Ishikawa (cell line): ENCODE data around the gene NETO2.

Experiments used
- CEBPB ChIP-seq: IDR thresholded peaks from 2 replicates; pipeline ENCODE4 v1.6.1; 2012
- CREB1 ChIP-seq: IDR thresholded peaks from 2 replicates; pipeline ENCODE4 v1.6.1; 2012; ENCODE audit warnings: low read depth
- EGR1 ChIP-seq: IDR thresholded peaks from 2 replicates; pipeline ENCODE4 v1.6.1; 2012
- EP300 ChIP-seq: IDR thresholded peaks from 2 replicates; pipeline ENCODE4 v1.6.1; 2012; ENCODE audit warnings: borderline replicate concordance
- FOXM1 ChIP-seq: IDR thresholded peaks from 2 replicates; pipeline ENCODE4 v1.6.1; 2012; ENCODE audit warnings: low read depth, borderline replicate concordance
- NFIC ChIP-seq: IDR thresholded peaks from 2 replicates; pipeline ENCODE4 v1.6.1; 2012
- RAD21 ChIP-seq: IDR thresholded peaks from 2 replicates; pipeline ENCODE4 v1.6.1; 2012; ENCODE audit warnings: low read depth
- REST ChIP-seq: IDR thresholded peaks from 2 replicates; pipeline ENCODE4 v1.6.1; 2012; ENCODE audit warnings: low read depth, mild to moderate bottlenecking
- TAF1 ChIP-seq: IDR thresholded peaks from 2 replicates; pipeline ENCODE4 v1.6.1; 2012; ENCODE audit warnings: low read depth, mild to moderate bottlenecking
- TCF12 ChIP-seq: IDR thresholded peaks from 2 replicates; pipeline ENCODE4 v1.6.1; 2012; ENCODE audit warnings: low read depth
- TEAD4 ChIP-seq: IDR thresholded peaks from 2 replicates; pipeline ENCODE4 v1.6.1; 2012
- USF1 ChIP-seq: IDR thresholded peaks from 2 replicates; pipeline ENCODE4 v1.6.1; 2012
- YY1 ChIP-seq: IDR thresholded peaks from 2 replicates; pipeline ENCODE4 v1.6.1; 2012; ENCODE audit warnings: low read depth
- ZBTB7A ChIP-seq: IDR thresholded peaks from 2 replicates; pipeline ENCODE4 v1.6.1; 2012; ENCODE audit warnings: low read depth
- TF ChIP-seq, protein P1 (sequence below): IDR thresholded peaks from 2 replicates; pipeline ENCODE4 v1.6.1; 2012

Gene NETO2

GRCh38 chr16:47058295-47059086, 85.3 kb downstream of the NETO2 start:
- TF ChIP-seq CEBPB = no peak
- no peak for TF ChIP-seq REST
- no peak for TF ChIP-seq YY1
- TF ChIP-seq, protein P1, sequence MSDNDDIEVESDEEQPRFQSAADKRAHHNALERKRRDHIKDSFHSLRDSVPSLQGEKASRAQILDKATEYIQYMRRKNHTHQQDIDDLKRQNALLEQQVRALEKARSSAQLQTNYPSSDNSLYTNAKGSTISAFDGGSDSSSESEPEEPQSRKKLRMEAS = no peak
- TF ChIP-seq ZBTB7A = no peak
- no peak for TF ChIP-seq NFIC
- no peak for TF ChIP-seq EGR1
- no peak for TF ChIP-seq TAF1

DNA sequence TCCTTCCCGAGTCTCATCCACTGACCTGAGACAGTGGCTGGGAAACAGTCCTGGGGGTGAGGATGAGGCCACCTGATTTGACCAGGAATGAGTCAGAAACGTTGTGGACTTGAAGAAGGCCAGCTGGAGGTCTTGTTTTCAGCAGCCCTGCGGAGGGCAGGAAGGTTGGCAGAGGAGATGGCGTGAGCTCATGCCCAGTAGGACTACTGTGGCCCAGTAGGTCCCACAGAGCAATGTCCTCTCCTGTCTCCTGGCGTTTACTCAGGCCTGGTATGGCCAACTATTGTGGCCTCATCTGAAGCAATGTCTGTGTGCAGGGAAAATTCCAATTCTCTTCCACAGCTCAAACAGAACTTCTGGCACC, 86.1 kb downstream of the NETO2 start:
- TF ChIP-seq TCF12 (no peak), RAD21 (no peak), EGR1 (no peak), YY1 (no peak), CEBPB (no peak), REST (no peak), CREB1 (no peak), USF1 (no peak), TAF1 (no peak), NFIC (no peak), FOXM1 (no peak), ZBTB7A (no peak), EP300 (no peak), TEAD4 (no peak)
- TF ChIP-seq, protein P1 = no peak

DNA sequence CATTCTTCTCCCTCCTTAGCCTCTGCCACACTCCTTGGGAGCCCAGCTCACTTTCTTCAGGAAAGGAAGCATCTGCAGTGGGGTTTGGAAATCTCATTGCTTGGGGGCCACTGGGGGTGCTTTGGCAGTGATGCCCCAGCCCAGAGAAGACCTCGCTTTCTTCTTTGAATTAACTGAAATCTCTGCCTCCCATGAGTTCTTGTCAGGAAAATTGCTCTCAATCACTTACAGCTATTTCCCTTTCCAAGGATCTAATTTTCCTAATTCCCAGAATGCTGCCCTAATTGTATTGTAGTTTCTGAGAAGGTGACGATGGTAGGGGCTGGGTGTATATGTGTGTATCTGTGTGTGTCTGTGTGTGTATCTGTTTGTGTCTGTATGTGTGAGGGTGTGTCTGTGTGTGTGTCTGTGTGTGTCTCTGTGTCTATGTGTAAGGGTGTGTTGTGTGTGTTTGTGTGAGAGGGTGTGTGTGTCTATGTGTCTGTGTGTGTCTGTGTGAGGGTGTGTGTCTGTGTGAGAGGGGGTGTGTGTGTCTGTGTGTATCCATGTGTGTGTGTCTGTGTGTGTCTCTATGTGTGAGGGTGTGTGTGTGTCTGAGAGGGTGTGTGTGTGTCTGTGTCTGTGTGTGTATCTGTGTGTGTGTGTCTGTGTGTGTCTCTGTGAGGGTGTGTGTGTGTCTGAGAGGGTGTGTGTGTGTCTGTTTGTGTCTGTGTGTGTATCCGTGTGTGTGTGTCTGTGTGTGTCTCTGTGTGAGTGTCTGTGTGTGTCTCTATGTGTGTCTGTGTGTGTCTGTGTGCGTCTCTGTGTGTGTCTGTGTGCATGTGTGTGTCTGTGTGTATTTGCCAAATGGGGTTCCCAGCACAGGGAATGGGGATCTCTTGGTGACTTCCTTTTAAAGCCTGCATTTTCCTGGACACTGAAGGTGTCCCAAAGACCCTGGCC, 86.8 kb downstream of the NETO2 start:
- TF ChIP-seq TEAD4 (no peak), NFIC (no peak), FOXM1 (no peak), CREB1 (no peak), RAD21 (no peak), CEBPB (no peak), EGR1 (no peak), YY1 (no peak)
- TF ChIP-seq, protein P1 = no peak

DNA sequence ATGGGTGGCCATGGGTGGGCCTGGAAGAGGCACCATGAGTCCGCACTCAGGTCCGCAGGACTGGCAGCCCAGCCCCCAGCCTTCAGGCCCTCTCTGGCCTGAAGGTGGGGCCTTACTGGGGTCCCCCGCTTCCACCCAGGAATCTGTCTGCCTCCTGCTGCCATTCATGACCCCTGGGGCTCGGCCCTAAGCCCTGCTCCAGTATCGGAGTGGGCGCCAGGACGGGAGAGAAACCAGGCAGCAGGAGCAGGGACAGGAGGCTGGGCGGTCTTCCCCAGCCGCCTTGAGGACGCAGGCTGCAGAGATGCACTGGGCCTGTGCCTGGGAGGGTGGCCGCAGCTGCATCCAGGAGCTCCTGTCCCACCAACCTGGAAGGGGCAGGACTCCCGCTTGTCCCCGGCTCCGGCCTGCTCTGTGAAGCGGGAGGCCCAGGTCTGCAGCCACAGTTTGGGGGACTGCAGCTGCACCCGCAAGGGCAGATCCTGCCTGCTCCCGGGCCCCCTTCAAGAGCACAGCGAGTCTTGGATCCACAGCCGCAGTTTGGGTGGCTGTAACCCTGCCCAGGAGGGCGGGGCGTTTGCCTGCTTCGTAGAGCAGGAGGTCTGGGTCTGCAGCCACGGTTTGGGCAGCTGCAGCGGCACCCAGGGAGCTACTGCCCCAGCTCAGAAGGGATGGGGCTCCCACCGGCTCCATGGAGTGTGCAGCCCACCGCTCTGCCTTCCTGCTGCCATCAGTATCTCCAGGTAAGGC, 88.4 kb downstream of the NETO2 start:
- no peak for TF ChIP-seq RAD21
- no peak for TF ChIP-seq CREB1
- TF ChIP-seq CEBPB = no peak
- TF ChIP-seq EGR1 = no peak
- TF ChIP-seq TAF1 = no peak
- no peak for TF ChIP-seq REST
- no peak for TF ChIP-seq TEAD4
- TF ChIP-seq, protein P1 = no peak
- no peak for TF ChIP-seq TCF12
- no peak for TF ChIP-seq ZBTB7A
- TF ChIP-seq EP300 = no peak
- no peak for TF ChIP-seq USF1
- TF ChIP-seq NFIC = no peak
- TF ChIP-seq FOXM1 = no peak
- no peak for TF ChIP-seq YY1
